HG03159 (cell line): Measurements from ENCODE around the gene SIAH3.
"Not testable (repeated sequence)": the region's sequence is repeated elsewhere in the genome, so short reads cannot be mapped to it uniquely, and the experiment has no call there.

ENCODE experiments used
- ATAC-seq: cut with Tn5 transposase; IDR thresholded peaks from one replicate; pipeline ENCODE4 v1.9.1; 2021; ENCODE audit warnings: mild to moderate bottlenecking, moderate library complexity; ENCODE audit not compliant: unreplicated experiment

The SIAH3 gene

DNA sequence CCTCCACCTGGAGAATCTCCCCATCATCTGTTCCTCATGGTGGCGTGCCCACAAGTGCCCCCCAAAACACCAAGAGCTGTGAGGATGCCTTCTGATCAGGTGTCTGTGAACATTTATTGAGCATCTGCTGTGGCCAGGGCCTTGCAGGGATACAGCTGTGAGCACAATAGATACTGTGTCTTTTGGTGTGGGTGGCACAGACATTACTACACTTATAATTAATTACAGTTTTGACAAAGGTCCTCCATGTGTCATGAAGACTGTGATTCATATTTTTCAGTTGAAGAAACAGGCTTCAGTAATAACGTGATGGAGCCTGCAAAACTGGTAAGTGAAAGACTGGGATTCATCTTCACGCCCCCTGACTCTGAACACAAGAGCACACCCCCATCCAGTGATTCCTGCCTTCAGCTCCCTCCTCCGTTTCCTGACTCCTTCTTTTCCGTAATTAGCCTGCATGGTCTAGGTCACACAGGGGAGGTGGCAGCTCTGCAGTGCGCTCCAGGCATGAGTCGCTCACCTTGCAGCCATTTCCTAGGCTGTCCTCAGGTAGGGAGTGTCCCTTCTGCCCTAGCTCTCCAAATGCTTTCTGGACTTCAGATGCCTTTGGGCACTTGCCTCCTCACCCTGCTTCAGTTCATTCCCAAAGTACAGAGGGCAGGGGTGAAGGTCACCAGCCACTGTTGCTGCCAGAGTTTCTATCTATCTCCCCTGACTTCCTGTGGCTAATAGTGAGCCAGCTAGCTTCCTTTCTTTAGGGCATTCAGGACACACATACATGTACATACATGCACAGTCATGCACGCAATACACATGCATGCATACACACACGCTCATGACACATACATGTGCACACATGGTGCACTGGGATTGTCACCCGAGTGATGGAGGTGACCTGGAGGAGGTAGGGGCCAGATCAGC, 66.5 kb downstream of the SIAH3 start:
- ATAC-seq, result no peak

DNA sequence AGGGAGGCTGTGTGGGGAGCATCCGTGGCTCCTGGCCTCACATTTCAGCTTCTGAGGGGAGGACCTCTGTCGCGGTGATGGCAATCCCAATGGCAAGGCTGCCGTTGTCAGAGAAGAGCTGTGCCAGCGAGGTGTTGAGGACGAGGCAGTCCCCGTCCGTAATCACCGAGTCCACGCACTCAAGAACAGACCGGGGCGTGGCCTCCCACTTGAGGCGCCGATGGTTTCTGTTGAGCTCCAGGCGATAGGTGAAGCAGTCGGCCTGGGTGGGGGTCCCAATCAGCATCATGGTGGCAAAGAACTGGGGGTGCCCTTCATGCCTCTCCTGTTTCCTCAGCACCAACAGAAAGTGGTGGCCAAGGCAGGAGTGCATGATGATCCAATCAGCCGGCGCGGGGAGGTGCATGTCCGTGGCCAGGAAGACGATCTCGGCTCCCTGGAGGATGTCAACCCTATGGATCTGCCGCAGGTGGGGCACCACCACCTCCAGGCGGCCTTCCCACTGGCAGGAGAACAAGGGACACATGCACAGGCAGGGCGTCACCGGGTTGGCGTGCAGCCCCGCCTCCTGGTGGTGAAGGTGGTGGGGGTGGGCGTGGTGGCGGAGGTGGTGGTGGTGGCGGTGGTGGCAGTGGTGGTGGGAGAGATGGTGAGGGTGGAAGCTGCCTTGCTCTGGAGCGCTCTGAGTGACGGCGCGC, 68.1 kb downstream of the SIAH3 start:
- ATAC-seq, result no peak

DNA sequence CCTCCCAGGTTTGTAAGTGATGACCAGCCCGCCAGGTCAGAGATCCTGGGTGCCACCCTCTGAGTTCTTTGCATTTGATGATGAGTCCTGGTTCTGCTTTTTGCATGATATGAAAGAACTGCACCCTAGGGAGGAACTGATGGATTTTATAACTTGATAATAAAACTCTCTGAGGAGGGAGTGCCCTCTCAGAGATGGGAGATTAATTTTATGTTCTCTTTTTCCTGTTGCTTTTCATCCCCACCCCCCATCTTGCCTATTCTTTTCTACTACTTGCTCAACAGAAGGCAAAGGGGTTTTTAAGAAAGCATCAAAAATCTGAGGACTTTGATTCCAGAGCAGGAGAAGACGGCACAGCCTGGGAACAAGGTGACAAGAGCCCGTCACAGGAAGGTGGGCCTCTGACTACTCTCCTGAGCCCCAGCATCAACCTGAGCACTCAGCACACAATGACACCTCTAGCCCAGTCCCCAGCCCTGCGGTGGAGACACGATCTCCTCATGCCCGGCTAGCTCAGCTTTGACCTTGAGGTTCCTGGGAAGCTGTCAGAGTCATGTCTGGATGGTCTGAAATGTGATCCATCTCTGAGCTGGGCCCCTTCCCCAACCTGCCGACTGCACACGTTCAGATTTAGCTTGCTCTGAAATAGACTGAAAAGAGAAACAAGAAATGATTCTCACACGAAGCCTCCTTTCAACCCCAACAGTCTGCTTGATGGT, 69.1 kb downstream of the SIAH3 start:
- no peak for ATAC-seq

DNA sequence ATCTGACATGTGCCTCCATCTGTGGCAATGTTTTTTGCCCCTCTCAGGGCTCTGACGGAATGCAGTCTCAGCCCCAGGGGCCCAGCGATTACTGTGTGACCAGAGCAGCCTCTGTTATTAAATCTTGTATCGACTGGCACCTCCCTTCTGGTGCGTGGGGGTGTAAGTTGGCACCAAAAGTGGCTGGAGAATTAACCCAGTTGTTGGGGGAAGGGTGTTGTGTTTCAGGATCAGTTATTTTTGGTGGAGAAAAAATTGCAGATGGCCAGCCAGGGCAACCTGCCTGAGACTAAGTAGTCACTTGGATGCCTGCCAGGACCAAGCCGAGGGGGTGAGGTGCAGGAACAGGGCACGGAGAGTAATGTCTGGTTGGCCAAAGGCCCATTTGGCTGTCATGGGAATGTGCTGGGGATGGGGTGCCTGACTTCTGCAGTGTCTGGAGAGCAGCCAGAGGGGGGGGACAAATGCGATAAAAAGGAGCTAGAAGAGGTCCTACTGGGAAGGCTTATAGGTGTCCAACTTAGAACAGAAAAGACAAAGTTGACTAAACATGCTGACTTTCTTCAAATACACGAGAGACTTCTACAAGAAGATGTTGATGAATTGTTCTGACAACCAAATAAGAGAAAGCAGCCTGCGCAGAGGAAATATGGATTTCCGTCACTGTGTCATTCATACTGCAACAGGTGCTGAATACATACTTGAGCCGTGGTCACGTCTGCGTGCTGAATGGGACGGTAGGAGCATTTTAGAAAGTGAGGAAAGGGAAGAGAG, 69.8 kb downstream of the SIAH3 start:
- no peak for ATAC-seq

GRCh38 chr13:45779901-45780300, 71.7 kb downstream of the SIAH3 start:
- no peak for ATAC-seq

DNA sequence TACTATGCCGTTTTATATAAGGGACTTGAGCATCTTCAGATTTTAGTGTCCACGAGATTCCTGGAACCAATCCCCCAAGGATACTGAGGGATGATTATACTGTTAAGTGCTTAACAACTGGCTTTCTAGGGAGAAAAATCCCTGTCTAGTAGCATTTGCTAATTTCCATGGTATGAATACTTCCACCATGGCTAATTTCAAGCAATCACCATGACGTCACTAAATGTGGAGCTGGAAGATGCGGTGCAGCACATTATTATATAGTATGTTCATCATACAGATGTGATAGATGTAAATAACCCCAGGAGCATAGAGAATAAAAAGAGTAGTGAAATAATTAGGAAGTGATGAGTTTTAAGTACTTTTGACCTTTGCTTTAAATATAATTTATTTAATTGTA, 72.7 kb downstream of the SIAH3 start:
- no peak for ATAC-seq

DNA sequence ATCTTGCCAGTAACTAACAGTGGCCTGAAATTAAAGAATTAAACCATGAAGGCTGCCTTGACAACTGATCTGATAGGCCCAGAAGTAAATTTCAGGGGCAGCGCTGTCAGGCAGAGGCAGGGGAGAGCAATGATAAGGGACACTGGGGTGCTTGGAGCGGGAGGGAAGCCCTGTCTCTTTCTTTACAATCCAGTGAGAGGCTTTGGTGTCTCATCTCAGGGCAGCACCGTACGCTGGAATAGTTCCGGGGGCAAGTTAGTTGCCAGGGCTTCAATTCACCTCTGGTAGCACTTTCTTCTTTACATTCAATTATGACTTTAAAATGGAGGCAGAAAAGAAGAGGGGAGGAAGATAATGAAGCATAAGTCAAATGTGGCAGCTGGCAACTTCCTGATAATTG, 74.8 kb downstream of the SIAH3 start:
- ATAC-seq, result no peak

DNA sequence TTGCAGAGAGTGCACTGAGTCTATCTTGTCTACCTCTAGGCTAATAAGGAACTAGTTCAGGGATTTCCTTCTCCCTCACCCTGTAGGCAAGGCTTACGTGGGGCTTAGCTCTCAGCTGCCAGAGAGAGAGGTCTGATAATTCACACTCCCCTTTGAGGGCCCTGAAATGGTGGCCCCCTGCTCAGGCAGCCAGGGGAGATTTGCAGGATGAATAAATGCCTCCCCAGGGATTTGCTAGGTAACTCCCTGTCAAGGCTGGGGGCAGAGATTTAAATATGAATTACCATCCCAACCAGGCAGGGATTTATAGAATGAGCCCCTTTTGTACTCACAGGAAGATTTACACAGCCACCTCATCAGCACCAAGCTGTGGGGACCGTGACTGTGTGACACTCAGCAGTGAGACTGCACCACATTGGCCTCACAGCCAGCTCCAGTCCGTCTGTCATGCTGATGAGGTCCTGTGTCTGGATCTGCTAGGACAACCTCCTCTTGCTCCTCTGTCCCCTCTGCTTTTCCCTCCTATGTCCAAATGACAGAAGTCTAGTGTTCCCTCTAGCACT, 76.1 kb downstream of the SIAH3 start:
- ATAC-seq, result no peak

DNA sequence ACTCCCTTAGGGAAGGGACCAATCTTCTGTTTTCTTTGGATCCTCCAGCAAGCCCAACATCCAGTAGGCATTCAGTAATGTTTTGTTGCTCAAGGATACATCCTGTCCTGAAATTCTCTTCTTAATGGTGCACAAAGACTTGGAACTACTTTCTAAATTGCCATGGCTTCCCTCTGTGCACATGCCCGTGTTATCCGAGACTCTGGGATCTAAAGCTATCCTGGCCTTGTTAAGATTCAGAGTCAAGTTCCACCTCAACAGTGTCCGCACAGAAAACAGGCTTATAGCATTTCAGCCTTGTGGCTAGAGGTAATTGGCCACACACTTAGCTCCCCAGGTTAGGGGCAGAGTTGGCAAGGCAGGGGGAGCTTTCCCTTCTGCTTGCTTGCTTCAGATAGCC, 77.6 kb downstream of the SIAH3 start:
- no peak for ATAC-seq

- no peak for ATAC-seq
These were observed 78.3 kb downstream of the SIAH3 start for GRCh38 chr13:45773236-45773635.

- ATAC-seq, result no peak
These were observed 80.7 kb downstream of the SIAH3 start for GRCh38 chr13:45770886-45771285.

DNA sequence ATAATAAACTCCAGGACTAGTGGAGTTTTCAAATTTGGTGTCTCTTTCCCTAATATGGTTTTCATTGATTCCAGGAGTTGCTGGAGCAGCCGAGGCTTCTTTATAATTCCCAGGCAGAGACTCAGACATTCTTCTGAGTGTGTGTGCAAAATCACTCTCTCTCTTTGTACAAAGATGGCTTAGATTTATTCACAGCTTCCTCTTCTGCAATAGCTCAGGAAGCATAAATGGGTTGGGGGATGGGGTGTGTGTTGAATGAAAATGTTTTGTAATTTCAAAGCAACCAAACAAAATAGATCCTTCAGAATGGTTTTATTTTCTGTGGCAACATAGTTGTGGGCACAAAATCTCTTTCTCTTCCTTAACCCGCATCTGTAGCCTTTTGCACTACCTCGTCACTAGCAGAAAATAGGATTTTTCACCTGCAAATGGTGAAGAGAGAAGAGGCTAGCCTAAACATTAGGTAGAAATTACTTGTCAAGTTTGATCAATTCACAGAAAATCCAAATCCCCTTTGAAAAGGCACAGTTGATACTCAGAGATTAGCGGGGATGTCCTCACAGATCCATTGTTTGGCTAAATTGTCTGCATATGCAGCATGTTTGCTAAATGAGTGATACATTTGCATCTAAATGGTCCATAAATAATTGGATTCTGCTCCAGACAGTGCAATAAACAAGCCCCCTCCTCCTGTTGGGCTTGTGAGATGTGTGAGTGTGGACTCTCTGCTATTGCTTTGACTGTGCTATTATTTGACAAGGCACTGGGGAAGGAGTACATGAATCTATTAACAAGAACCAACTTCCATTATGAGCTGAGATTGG, 82.7 kb downstream of the SIAH3 start:
- no peak for ATAC-seq

- no peak for ATAC-seq
These were observed 86.1 kb downstream of the SIAH3 start for GRCh38 chr13:45765464-45765863.

GRCh38 chr13:45763419-45763818, 88.1 kb downstream of the SIAH3 start:
- ATAC-seq, result no peak

- ATAC-seq, result not testable (repeated sequence)
These were observed 94.0 kb downstream of the SIAH3 start for GRCh38 chr13:45757589-45757988.

DNA sequence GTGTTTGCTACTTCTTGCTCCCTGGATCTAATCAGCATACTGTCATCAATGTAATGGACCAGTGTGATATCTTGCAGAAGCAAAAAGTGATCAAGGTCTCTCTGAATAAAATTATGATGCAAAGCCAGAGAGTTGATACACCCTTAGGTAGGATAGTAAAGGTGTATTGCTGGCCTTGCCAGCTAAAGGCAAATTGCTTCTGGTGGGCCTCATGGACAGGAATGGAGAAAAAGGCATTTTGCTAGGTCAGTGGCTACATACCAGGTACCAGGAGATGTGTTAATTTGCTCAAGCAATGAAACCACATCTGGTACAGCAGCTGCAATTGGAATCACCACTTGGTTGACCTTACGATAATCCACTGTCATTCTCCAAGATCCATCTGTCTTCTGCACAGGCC, 95.1 kb downstream of the SIAH3 start:
- not testable (repeated sequence) for ATAC-seq

- ATAC-seq, result no peak
These were observed 99.0 kb downstream of the SIAH3 start for GRCh38 chr13:45752510-45752909.

DNA sequence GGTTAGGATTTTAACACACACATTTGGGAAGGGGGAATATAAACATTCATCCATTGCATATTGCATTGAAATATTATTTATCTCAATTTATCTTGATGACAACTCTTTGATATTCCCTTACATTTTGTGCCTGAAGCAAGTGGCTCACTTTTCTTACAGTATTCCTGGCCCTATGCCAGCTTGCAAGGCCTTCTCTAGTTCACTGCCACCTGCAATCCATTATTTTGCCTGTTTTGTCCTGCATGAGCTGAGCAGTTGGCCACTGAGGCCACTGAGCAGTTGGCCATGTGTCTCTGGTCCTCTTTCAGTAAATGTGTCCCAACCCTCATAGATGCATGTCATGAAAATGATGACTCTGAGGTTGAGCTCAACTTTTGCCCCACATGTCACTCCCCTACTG, 99.7 kb downstream of the SIAH3 start:
- ATAC-seq, result no peak

DNA sequence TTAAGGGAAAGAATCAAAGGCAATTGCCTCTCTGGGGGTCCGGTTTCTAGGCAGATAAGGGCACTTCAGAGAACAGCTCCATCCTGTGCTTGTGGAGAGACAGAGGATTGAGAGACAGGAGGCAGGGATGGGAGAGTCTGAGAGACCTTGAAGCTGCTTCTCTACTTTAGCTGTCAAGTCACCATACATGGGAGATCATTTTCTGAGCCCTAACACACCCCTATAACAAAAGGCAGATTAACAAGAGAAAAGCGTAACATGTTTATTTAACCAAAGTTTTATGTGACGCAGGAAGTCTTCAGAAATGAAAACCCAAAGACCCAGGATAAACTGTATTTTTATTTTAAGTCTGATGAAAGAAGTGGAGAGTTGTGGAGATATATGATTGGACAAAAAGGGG, 101.0 kb downstream of the SIAH3 start:
- ATAC-seq, result no peak
